Right lung (tissue), 5 donors: ENCODE measurements around the gene OR7A5. TPM values are rescaled to one million over a fixed set of nuclear protein-coding genes. Genes with fewer than 3 reads are reported as not detected.
"Not testable (repeated sequence)": the region's sequence is repeated elsewhere in the genome, so short reads cannot be mapped to it uniquely, and the experiment has no call there.

Experiments used
- DNase-seq, 2 donors: peaks; one replicate each; pipeline ENCODE4 v3.0.0-alpha.2; 2013
- polyA plus RNA-seq, 5 donors: library from polyadenylated mRNA; unstranded; fragments of 120-200 nt; gene quantifications; one replicate each; pipeline versions ENCODE4 v1.2.1 to v1.2.3, GENCODE V29; 2013; ENCODE audit warnings: inconsistent platforms in 1 of 5, low replicate concordance in 1 of 5; ENCODE audit not compliant: insufficient read length in 5 of 5, insufficient read depth in 1 of 5

The OR7A5 gene
- polyA plus RNA-seq, 5 donors = not detected

DNA sequence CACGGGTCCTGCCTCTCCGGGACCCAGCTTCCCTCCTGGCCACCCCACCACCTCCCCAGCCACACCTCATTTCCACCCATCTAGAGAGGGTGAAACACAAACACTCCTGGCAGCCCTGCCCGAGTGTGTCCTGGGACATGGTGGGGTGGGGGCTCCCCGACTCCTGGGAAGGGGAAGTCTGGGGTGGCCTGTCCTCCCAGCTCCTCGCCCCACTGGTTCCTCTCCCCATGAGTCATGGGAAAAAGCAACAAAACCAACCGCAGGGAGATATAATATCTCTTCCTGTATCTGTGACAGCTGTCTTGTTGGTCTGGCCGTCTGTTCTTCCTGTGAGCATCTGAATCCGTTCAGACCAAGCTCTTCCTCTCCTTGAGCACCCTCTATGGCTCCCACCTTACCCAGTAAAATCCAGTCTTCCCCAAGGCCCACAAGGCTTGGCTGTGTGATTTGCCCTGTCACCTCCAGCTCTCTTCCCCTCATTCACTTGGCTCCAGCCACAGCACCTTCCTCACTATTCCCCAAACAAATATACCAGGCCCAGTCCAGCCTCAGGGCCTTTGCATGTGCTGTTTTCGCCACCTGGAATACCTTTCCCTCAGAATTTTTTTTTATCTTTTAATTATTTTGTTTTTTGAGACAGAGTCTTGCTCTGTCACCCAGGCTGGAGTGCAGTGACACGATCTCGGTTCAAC, 49.7 kb downstream of the OR7A5 start:
- not testable (repeated sequence) for DNase-seq

DNA sequence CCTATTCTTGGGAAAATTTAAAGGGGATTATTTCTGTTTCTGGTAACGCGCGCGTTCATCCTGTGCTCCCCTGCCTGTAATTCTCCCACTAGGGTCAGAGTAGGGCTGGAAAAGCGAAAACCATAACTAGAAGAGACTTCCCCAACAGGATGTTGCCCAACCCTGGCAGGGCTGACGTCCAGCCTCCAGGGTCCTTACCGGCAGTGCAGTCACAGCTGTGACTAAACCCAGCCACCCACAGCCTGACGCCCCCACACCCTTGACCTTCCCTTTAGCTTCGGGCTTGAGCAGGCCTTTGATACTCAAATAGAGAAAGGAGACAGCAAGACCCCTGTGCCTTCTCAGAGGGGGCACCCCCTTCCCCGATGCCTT, 50.3 kb downstream of the OR7A5 start:
- DNase-seq = not testable (repeated sequence)

GRCh38 chr19:14783410-14783998, 51.5 kb downstream of the OR7A5 start:
- DNase-seq = not testable (repeated sequence)

DNA sequence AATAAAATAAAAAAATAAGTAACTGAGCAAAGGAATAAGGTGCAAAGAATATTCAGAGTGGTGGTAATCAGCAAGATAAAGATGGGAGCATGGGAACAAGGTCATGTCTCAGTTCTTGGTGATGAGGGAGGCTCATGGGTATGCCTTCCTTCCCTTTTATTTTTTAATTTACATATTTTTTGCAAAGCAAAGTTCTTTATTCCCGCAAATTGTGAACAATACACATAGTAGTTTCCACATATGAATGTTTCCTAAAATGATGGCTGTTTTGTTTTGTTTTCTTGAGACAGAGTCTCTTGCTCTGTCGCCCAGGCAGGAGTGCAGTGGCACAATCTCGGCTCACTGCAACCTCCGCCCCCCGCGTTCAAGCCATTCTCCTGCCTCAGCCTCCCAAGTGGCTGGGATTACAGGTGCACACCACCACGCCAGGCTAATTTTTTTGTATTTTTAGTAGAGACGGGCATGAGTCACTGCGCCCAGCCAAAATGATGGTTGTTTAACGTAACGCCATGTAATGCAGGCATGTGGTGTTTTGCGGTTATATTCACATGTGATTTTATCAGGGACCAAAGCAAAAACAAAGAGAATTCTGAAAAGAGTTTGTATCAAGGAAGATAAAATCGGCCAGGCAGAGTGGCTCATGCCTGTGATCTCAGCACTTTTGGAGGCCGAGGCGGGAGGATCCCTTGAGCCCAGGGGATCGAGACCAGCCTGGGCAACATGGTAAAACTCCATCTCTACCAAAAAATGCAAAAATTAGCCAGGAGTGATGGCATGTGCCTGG, 52.2 kb downstream of the OR7A5 start:
- no peak for DNase-seq

DNA sequence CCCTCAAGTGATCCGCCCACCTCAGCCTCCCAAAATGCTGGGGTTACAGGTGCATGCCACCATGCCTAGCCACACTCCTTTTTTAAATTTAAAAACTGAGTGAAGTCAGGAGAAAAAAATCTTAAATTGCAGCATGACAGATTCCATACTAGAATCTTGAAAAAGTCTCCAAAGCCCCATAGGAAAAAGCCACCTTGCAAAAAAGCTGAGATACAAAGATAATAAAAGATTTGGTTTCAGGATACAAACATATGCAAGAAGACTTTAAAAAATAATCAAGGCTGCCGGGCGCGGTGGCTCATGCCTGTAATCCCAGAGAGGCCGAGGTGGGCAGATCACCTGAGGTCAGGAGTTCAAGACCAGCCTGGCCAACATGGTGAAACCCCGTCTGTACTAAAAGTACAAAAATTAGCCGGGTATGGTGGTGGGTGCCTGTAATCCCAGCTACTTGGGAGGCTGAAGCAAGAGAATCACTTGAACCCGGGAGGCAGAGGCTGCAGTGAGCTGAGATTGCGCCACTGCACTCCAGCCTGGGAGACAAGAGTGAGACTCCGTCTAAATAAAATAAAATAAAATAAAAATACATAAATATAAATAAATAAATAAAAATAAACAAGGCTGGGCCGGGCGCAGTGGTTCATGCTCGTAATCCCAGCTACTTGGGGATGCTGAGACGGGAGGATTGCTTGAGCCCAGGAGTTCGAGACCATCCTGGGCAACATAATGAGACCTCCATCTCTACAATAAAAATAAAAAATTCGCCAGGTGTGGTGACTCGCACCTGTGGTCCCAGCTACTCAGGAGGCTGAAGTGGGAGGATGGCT, 53.1 kb downstream of the OR7A5 start:
- DNase-seq = not testable (repeated sequence)

DNA sequence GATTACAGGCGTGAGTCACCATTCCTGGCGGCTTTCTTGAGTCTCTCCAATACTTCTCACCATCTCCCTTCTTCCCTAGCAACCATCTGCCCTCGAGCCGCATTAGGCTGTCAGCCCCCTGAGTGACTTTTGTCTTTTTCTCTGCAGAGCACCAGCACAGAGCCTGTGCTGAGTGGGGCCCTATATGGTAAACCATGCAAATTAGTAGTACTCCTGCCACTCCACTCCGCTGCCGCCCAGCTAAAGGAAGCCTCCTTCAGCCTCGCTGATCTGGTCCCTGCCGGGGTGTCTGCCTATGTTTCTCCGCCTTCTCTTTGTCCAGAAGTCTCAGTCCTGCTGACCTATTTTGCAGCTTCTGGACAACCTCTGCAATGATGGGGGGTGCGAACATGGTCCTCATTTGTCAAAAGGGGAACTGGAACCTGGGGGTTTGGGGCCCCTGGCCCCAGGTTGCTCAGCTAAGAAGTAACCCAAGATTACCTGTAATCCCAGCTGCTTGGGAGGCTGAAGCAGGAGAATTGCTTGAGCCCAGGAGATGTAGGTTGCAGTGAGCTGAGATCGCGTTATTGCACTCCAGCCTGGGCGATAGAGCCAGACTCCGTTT, 54.3 kb downstream of the OR7A5 start:
- DNase-seq = not testable (repeated sequence)

GRCh38 chr19:14779151-14779550, 55.8 kb downstream of the OR7A5 start:
- DNase-seq = no peak

- DNase-seq = not testable (repeated sequence)
Observed at GRCh38 chr19:14778110-14778845, 56.7 kb downstream of the OR7A5 start, which contains the start of gene ADGRE2. Gene ADGRE2 (minus strand): TSS chr19:14778560. CDS start chr19:14776756, 1,804 bp downstream.

DNA sequence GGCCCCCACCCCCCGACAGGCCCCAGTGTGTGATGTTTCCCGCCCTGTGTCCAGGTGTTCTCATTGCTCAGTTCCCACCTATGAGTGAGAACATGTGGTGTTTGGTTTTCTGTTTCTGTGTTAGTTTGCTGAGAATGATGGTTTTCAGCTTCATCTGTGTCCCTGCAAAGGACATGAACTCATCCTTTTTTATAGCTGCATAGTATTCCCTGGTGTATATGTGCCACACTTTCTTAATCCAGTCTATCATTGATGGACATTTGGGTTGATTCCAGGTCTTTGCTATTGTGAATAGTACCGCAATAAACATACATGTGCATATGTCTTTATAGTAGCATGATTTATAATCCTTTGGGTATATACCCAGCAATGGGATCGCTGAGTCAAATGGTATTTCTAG, 57.3 kb downstream of the OR7A5 start:
- not testable (repeated sequence) for DNase-seq

Other genes with a start within 250 kb of the OR7A5 start
- under 1 TPM in 3 of 5 donors, not detected in 2; 0.13 to 0.15 (median 0.14) TPM for gene ADGRE3, start 160.3 kb downstream of the OR7A5 start, polyA plus RNA-seq
- gene ZNF333, start 145.1 kb downstream of the OR7A5 start, polyA plus RNA-seq = 10 to 100 TPM; 26.2 to 36.2 (median 33.1) TPM
- under 1 TPM; 0.35 to 0.96 (median 0.63) TPM for gene ADGRE2, start 56.6 kb downstream of the OR7A5 start, polyA plus RNA-seq
- gene OR7C1, start within 50 bp of the OR7A5 start, polyA plus RNA-seq = under 1 TPM; 0.05 to 0.22 (median 0.12) TPM
- not detected for gene OR7A10, start 13.7 kb upstream of the OR7A5 start, polyA plus RNA-seq
- under 1 TPM in 2 of 5 donors, not detected in 3; 0.03 to 0.05 TPM for gene OR7A17, start 50.9 kb upstream of the OR7A5 start, polyA plus RNA-seq
- not detected for gene OR7C2, start 106.3 kb upstream of the OR7A5 start, polyA plus RNA-seq
- under 1 TPM; 0.09 to 0.33 (median 0.21) TPM for gene SLC1A6, start 144.7 kb upstream of the OR7A5 start, polyA plus RNA-seq
- gene CASP14, start 214.3 kb upstream of the OR7A5 start, polyA plus RNA-seq = not detected
- under 1 TPM; 0.05 to 0.15 (median 0.09) TPM for gene OR1I1, start 247.0 kb upstream of the OR7A5 start, polyA plus RNA-seq